Measurements from ENCODE around the gene PAQR6. TPM values are rescaled to one million over a fixed set of nuclear protein-coding genes. Genes with fewer than 3 reads are reported as not detected.
"Not testable (repeated sequence)": the region's sequence is repeated elsewhere in the genome, so short reads cannot be mapped to it uniquely, and the experiment has no call there.

Gene PAQR6
- total and polyA plus RNA-seq, 9 donors = 1.2 to 7.7 (median 4.3) TPM

DNA sequence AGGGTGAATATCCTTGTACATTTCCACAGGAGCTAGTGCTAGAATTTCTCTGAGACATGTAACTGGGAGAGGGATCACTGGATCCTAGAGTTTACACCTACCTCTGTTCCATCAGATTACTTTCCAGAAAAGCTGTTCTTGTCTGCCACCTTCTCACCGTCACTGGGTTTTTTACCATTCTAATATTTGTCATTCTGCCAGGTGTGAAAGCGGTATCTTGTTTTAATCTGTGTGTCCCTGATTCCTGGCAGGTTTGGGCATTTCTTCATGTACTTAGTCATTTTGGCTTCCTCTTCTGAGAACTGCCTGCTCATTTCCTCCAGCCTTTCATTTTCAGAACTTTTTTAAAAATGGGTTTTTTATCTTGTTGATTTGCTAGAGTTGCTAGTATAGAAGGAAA is 30.0 kb downstream of the PAQR6 start:
- peaks cover 40% of the 10 kb centered on the region for H3K36me3 ChIP-seq (ENCODE audit: control insufficient read depth, insufficient read depth, low read length)
- H3K27me3 ChIP-seq (ENCODE audit: control insufficient read depth, insufficient read depth, low read length) = no peaks in the 10 kb centered on the region
- WGBS (ENCODE audit: insufficient coverage) = no CpG with 5 or more reads among the region's 2 CpGs
- no peaks in the 10 kb centered on the region for H3K9me3 ChIP-seq (replicated peaks; ENCODE audit: control insufficient read depth, low read depth, low read length)
- H3K4me1 ChIP-seq (ENCODE audit: control insufficient read depth, insufficient read depth, low read length) = peaks cover 6% of the 10 kb centered on the region
- H3K4me3 ChIP-seq (ENCODE audit: low read length) = no peak overlapping the region
- no peak overlapping the region for H3K27ac ChIP-seq (ENCODE audit: low read length)
- DNase-seq = no peak

DNA sequence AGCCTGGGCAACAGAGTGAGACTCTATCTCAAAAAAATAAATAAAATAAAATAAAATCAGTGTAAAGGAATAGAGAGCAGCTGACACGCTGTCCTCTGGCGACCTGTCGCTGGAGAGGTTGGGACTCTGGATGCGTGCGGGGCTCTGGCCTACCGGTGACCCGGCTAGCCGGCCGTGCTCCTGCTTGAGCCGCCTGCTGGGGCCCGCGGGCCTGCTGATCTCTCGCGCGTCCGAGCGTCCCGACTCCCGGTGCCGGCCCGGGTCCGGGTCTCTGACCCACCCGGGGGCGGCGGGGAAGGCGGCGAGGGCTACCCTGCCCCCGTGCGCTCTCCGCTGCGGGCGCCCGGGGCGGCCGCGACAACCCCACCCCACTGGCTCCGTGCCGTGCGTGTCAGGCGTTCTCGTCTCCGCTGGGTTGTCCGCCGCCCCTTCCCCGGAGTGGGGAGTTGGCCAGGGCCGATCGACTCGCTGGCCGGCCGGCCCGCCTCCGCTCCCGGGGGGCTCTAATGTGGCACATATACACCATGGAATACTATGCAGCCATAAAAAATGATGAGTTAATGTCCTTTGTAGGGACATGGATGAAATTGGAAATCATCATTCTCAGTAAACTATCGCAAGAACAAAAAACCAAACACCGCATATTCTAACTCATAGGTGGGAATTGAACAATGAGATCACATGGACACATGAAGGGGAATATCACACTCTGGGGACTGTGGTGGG is 31.3 kb downstream of the PAQR6 start:
- H3K4me3 ChIP-seq (ENCODE audit: low read length); DNase-seq; H3K27ac ChIP-seq (ENCODE audit: low read length); H3K9me3 ChIP-seq (replicated peaks; ENCODE audit: control insufficient read depth, low read depth, low read length); H3K27me3 ChIP-seq (ENCODE audit: control insufficient read depth, insufficient read depth, low read length): not testable (repeated sequence)
- peaks cover 31% of the 10 kb centered on the region for H3K36me3 ChIP-seq (ENCODE audit: control insufficient read depth, insufficient read depth, low read length)
- WGBS (ENCODE audit: insufficient coverage) = 97% methylated on average over 34 of the region's 55 CpGs
- peaks cover 12% of the 10 kb centered on the region for H3K4me1 ChIP-seq (ENCODE audit: control insufficient read depth, insufficient read depth, low read length)

GRCh38 chr1:156214024-156214748 is 33.7 kb downstream of the PAQR6 start:
- no peak for DNase-seq
- Histone ChIP-seq H3K27ac (ENCODE audit: low read length) (no peak overlapping the region), H3K4me3 (ENCODE audit: low read length) (peak overlapping the region; percentile 62), H3K4me1 (ENCODE audit: control insufficient read depth, insufficient read depth, low read length) (peaks cover 12% of the 10 kb centered on the region), H3K36me3 (ENCODE audit: control insufficient read depth, insufficient read depth, low read length) (peaks cover 36% of the 10 kb centered on the region), H3K27me3 (ENCODE audit: control insufficient read depth, insufficient read depth, low read length) (no peaks in the 10 kb centered on the region), H3K9me3 (replicated peaks; ENCODE audit: control insufficient read depth, low read depth, low read length) (no peaks in the 10 kb centered on the region)
- WGBS (ENCODE audit: insufficient coverage) = 90% methylated on average over 15 of the region's 16 CpGs

DNA sequence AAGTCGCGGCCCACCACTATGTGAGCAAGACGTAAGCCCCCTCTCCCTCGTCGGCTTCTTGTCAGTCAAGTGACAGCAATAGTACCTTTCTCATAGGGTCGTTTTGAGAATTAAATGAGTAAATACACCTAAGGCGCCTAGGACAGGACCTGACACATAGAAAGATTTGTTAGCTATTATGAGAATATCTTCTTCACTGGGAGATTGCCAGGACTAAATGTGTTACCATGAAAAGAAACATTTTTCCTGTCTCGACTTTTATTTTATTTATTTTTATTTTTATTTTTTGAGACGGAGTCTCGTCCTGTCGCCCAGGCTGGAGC is 34.3 kb downstream of the PAQR6 start:
- Histone ChIP-seq H3K27ac (ENCODE audit: low read length) (peak overlapping the region; percentile 98), H3K27me3 (ENCODE audit: control insufficient read depth, insufficient read depth, low read length) (no peaks in the 10 kb centered on the region), H3K9me3 (replicated peaks; ENCODE audit: control insufficient read depth, low read depth, low read length) (no peaks in the 10 kb centered on the region), H3K4me1 (ENCODE audit: control insufficient read depth, insufficient read depth, low read length) (peaks cover 12% of the 10 kb centered on the region), H3K4me3 (ENCODE audit: low read length) (peak overlapping the region; percentile 62), H3K36me3 (ENCODE audit: control insufficient read depth, insufficient read depth, low read length) (peaks cover 41% of the 10 kb centered on the region)
- DNase-seq = no peak
- WGBS (ENCODE audit: insufficient coverage) = no CpG with 5 or more reads among the region's 11 CpGs

GRCh38 chr1:156212833-156213643 is 34.8 kb downstream of the PAQR6 start, which contains the start of gene PMF1:
PMF1 (plus strand) TSS chr1:156213007; CDS start chr1:156213016, 9 bp downstream.
- WGBS (ENCODE audit: insufficient coverage) = 0% methylated on average over 51 of the region's 61 CpGs
- H3K36me3 ChIP-seq (ENCODE audit: control insufficient read depth, insufficient read depth, low read length) = peaks cover 41% of the 10 kb centered on the region

DNA sequence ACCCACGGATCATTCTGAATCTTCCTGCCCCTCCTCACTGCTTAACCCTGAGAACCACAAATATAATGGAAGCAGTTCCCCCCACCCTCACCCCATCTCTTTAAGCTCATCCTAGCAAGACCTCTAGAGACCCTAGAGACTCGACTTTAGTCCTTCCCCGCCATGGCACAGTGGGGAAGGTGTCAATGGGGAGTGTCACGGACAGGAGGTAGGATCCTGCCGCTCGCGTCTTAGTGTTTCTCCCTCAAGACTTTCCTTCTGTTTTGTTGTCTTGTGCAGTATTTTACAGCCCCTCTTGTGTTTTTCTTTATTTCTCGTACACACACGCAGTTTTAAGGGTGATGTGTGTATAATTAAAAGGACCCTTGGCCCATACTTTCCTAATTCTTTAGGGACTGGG is 35.7 kb downstream of the PAQR6 start:
- Histone ChIP-seq H3K4me3 (ENCODE audit: low read length) (no peak overlapping the region), H3K27ac (ENCODE audit: low read length) (peak overlapping the region; percentile 98), H3K4me1 (ENCODE audit: control insufficient read depth, insufficient read depth, low read length) (peaks cover 12% of the 10 kb centered on the region), H3K36me3 (ENCODE audit: control insufficient read depth, insufficient read depth, low read length) (peaks cover 49% of the 10 kb centered on the region), H3K9me3 (replicated peaks; ENCODE audit: control insufficient read depth, low read depth, low read length) (no peaks in the 10 kb centered on the region), H3K27me3 (ENCODE audit: control insufficient read depth, insufficient read depth, low read length) (no peaks in the 10 kb centered on the region)
- WGBS (ENCODE audit: insufficient coverage) = no CpG with 5 or more reads among the region's 9 CpGs
- no peak for DNase-seq

More at GRCh38 chr1:156212833-156213643, 34.8 kb downstream of the PAQR6 start, which contains the start of gene PMF1:
- peak; percentile 99 for DNase-seq
- Histone ChIP-seq H3K27ac (ENCODE audit: low read length) (peak within 1 kb of the TSS; percentile 98), H3K27me3 (ENCODE audit: control insufficient read depth, insufficient read depth, low read length) (no peaks in the 10 kb centered on the region), H3K9me3 (replicated peaks; ENCODE audit: control insufficient read depth, low read depth, low read length) (no peaks in the 10 kb centered on the region), H3K4me3 (ENCODE audit: low read length) (peak within 1 kb of the TSS; percentile 62), H3K4me1 (ENCODE audit: control insufficient read depth, insufficient read depth, low read length) (peaks cover 12% of the 10 kb centered on the region)

- WGBS (ENCODE audit: insufficient coverage) = 80% methylated on average over 1 of the region's 3 CpGs
- peaks cover 49% of the 10 kb centered on the region for H3K36me3 ChIP-seq (ENCODE audit: control insufficient read depth, insufficient read depth, low read length)
- H3K27me3 ChIP-seq (ENCODE audit: control insufficient read depth, insufficient read depth, low read length) = no peaks in the 10 kb centered on the region
- no peak overlapping the region for H3K27ac ChIP-seq (ENCODE audit: low read length)
- H3K4me3 ChIP-seq (ENCODE audit: low read length) = no peak overlapping the region
- H3K9me3 ChIP-seq (replicated peaks; ENCODE audit: control insufficient read depth, low read depth, low read length) = no peaks in the 10 kb centered on the region
- DNase-seq = no peak
- peaks cover 12% of the 10 kb centered on the region for H3K4me1 ChIP-seq (ENCODE audit: control insufficient read depth, insufficient read depth, low read length)
Observed at GRCh38 chr1:156211243-156211642, 36.6 kb downstream of the PAQR6 start.

- Histone ChIP-seq H3K4me3 (ENCODE audit: low read length) (no peak overlapping the region), H3K9me3 (replicated peaks; ENCODE audit: control insufficient read depth, low read depth, low read length) (no peaks in the 10 kb centered on the region), H3K4me1 (ENCODE audit: control insufficient read depth, insufficient read depth, low read length) (no peaks in the 10 kb centered on the region), H3K36me3 (ENCODE audit: control insufficient read depth, insufficient read depth, low read length) (peaks cover 39% of the 10 kb centered on the region), H3K27ac (ENCODE audit: low read length) (no peak overlapping the region), H3K27me3 (ENCODE audit: control insufficient read depth, insufficient read depth, low read length) (no peaks in the 10 kb centered on the region)
- no peak for DNase-seq
- WGBS (ENCODE audit: insufficient coverage) = 100% methylated on average over 1 of the region's 3 CpGs
Observed at GRCh38 chr1:156204686-156205085, 43.2 kb downstream of the PAQR6 start.

- Histone ChIP-seq H3K36me3 (ENCODE audit: control insufficient read depth, insufficient read depth, low read length) (peaks cover 37% of the 10 kb centered on the region), H3K27me3 (ENCODE audit: control insufficient read depth, insufficient read depth, low read length) (no peaks in the 10 kb centered on the region)
Observed at GRCh38 chr1:156203331-156203730, 44.5 kb downstream of the PAQR6 start.

DNA sequence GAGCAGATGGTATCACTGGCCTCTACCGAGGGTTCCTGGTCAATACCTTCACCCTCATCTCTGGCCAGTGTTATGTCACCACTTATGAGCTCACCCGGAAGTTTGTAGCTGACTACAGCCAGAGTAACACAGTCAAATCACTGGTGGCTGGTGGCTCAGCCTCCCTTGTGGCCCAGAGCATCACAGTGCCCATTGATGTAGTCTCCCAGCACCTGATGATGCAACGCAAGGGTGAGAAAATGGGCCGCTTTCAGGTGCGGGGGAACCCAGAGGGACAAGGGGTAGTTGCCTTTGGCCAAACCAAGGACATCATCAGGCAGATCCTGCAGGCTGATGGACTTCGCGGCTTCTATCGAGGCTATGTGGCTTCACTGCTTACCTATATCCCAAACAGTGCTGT is 47.8 kb downstream of the PAQR6 start:
- no peaks in the 10 kb centered on the region for H3K9me3 ChIP-seq (replicated peaks; ENCODE audit: control insufficient read depth, low read depth, low read length)
- no peak overlapping the region for H3K4me3 ChIP-seq (ENCODE audit: low read length)
- H3K27me3 ChIP-seq (ENCODE audit: control insufficient read depth, insufficient read depth, low read length) = no peaks in the 10 kb centered on the region
- no peak for DNase-seq
- H3K27ac ChIP-seq (ENCODE audit: low read length) = no peak overlapping the region
- no peaks in the 10 kb centered on the region for H3K4me1 ChIP-seq (ENCODE audit: control insufficient read depth, insufficient read depth, low read length)
- peaks cover 42% of the 10 kb centered on the region for H3K36me3 ChIP-seq (ENCODE audit: control insufficient read depth, insufficient read depth, low read length)
- 88% methylated on average over 4 of the region's 8 CpGs for WGBS (ENCODE audit: insufficient coverage)

More at GRCh38 chr1:156203331-156203730, 44.5 kb downstream of the PAQR6 start:
- H3K9me3 ChIP-seq (replicated peaks; ENCODE audit: control insufficient read depth, low read depth, low read length) = no peaks in the 10 kb centered on the region
- H3K4me1 ChIP-seq (ENCODE audit: control insufficient read depth, insufficient read depth, low read length) = no peaks in the 10 kb centered on the region
- H3K27ac ChIP-seq (ENCODE audit: low read length) = no peak overlapping the region
- no peak for DNase-seq
- no peak overlapping the region for H3K4me3 ChIP-seq (ENCODE audit: low read length)

Data from muscle of leg (tissue), 11 donors.